ENCODE data around the gene GDNF.

The GDNF gene, protein sequence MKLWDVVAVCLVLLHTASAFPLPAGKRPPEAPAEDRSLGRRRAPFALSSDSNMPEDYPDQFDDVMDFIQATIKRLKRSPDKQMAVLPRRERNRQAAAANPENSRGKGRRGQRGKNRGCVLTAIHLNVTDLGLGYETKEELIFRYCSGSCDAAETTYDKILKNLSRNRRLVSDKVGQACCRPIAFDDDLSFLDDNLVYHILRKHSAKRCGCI

GRCh38 chr5:37839407-37840052, at the start of gene GDNF:
Gene GDNF (minus strand): TSS chr5:37840041. CDS start chr5:37834796, 5,245 bp downstream.
- TF ChIP-seq EZH2 (IDR thresholded peaks at IDR 0.05; ENCODE audit: borderline replicate concordance, low read length) = no peak
- TF ChIP-seq, protein P1, sequence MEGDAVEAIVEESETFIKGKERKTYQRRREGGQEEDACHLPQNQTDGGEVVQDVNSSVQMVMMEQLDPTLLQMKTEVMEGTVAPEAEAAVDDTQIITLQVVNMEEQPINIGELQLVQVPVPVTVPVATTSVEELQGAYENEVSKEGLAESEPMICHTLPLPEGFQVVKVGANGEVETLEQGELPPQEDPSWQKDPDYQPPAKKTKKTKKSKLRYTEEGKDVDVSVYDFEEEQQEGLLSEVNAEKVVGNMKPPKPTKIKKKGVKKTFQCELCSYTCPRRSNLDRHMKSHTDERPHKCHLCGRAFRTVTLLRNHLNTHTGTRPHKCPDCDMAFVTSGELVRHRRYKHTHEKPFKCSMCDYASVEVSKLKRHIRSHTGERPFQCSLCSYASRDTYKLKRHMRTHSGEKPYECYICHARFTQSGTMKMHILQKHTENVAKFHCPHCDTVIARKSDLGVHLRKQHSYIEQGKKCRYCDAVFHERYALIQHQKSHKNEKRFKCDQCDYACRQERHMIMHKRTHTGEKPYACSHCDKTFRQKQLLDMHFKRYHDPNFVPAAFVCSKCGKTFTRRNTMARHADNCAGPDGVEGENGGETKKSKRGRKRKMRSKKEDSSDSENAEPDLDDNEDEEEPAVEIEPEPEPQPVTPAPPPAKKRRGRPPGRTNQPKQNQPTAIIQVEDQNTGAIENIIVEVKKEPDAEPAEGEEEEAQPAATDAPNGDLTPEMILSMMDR (IDR thresholded peaks at IDR 0.05; ENCODE audit: low read length) = no peak
- Histone ChIP-seq H3K79me2 (ENCODE audit: insufficient read depth, low read length) (no peaks in the 10 kb centered on the region), H3K9me3 (ENCODE audit: low read length) (no peaks in the 10 kb centered on the region), H3K9me2 (ENCODE audit: low read depth, low read length) (no peaks in the 10 kb centered on the region), H3F3A (ENCODE audit: insufficient read depth, low read length) (no peaks in the 10 kb centered on the region), H3K9ac (ENCODE audit: low read length) (no peak within 1 kb of the TSS), H4K20me1 (ENCODE audit: insufficient read depth, low read length) (no peaks in the 10 kb centered on the region), H2AFZ (ENCODE audit: low read length) (no peak within 1 kb of the TSS), H3K36me3 (ENCODE audit: insufficient read depth, low read length) (no peaks in the 10 kb centered on the region), H3K27me3 (ENCODE audit: insufficient read depth, low read length) (no peaks in the 10 kb centered on the region), H3K4me3 (ENCODE audit: low read depth, low read length, poor library complexity, severe bottlenecking) (no peak within 1 kb of the TSS), H3K4me1 (ENCODE audit: insufficient read depth, low read length, severe bottlenecking) (no peaks in the 10 kb centered on the region), H3K4me2 (ENCODE audit: low read length) (no peak within 1 kb of the TSS), H3K27ac (ENCODE audit: low read depth, low read length, poor library complexity, severe bottlenecking) (no peak within 1 kb of the TSS)

- no peak for TF ChIP-seq EZH2 (IDR thresholded peaks at IDR 0.05; ENCODE audit: borderline replicate concordance, low read length)
- TF ChIP-seq, protein P1 (IDR thresholded peaks at IDR 0.05; ENCODE audit: low read length) = no peak
- Histone ChIP-seq H3F3A (ENCODE audit: insufficient read depth, low read length) (no peaks in the 10 kb centered on the region), H2AFZ (ENCODE audit: low read length) (no peak overlapping the region), H3K4me3 (ENCODE audit: low read depth, low read length, poor library complexity, severe bottlenecking) (no peak overlapping the region), H3K9ac (ENCODE audit: low read length) (no peak overlapping the region), H3K4me2 (ENCODE audit: low read length) (no peak overlapping the region), H3K79me2 (ENCODE audit: insufficient read depth, low read length) (no peaks in the 10 kb centered on the region), H3K9me3 (ENCODE audit: low read length) (no peaks in the 10 kb centered on the region), H3K9me2 (ENCODE audit: low read depth, low read length) (no peaks in the 10 kb centered on the region), H4K20me1 (ENCODE audit: insufficient read depth, low read length) (no peaks in the 10 kb centered on the region), H3K36me3 (ENCODE audit: insufficient read depth, low read length) (no peaks in the 10 kb centered on the region), H3K27me3 (ENCODE audit: insufficient read depth, low read length) (0 out of 2 replicates have a peak, but pooled peaks cover 4% of the 10 kb centered on the region), H3K27ac (ENCODE audit: low read depth, low read length, poor library complexity, severe bottlenecking) (no peak overlapping the region), H3K4me1 (ENCODE audit: insufficient read depth, low read length, severe bottlenecking) (no peaks in the 10 kb centered on the region)
Observed at GRCh38 chr5:37888476-37888875, 48.6 kb upstream of the GDNF start.

DNA sequence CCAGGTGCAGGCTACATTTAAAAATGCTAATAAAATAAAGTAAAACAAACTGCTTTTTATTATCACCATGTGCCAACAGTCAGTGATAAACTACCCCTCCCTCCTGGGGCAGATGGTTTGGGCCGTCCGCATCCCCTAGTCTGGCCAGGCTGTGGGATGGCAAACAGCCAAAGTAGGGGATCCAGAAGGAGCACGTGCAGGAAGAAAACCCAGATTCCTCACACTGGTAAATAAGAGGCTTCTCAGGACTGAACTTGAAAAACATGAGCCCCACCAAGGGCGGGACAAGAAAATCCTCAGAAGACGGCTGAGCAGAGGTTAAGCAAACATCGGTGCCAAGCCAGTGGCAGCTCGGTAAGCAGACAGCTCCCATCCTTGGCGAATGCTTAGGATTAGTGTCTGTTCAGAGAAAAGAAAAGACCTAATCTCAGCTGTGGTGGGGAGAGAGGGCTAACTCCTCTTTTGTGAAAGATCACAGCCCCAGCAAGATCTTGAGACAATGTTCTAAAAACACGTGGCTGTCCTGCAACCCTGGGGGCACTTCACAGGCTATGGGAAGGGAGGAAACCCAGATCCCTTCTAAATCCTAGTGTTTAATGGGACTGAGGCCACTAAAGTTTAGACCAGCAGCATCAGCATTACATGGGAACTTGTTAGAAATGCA, 46.5 kb upstream of the GDNF start:
- H3K4me3 ChIP-seq (ENCODE audit: low read depth, low read length, poor library complexity, severe bottlenecking) = no peak overlapping the region
- no peaks in the 10 kb centered on the region for H3K9me3 ChIP-seq (ENCODE audit: low read length)
- H3K79me2 ChIP-seq (ENCODE audit: insufficient read depth, low read length) = no peaks in the 10 kb centered on the region
- TF ChIP-seq, protein P1 (IDR thresholded peaks at IDR 0.05; ENCODE audit: low read length) = no peak
- TF ChIP-seq EZH2 (IDR thresholded peaks at IDR 0.05; ENCODE audit: borderline replicate concordance, low read length) = no peak
- no peaks in the 10 kb centered on the region for H4K20me1 ChIP-seq (ENCODE audit: insufficient read depth, low read length)
- H3K4me2 ChIP-seq (ENCODE audit: low read length) = no peak overlapping the region
- no peaks in the 10 kb centered on the region for H3K36me3 ChIP-seq (ENCODE audit: insufficient read depth, low read length)
- H3K27ac ChIP-seq (ENCODE audit: low read depth, low read length, poor library complexity, severe bottlenecking) = no peak overlapping the region
- no peaks in the 10 kb centered on the region for H3F3A ChIP-seq (ENCODE audit: insufficient read depth, low read length)
- no peaks in the 10 kb centered on the region for H3K4me1 ChIP-seq (ENCODE audit: insufficient read depth, low read length, severe bottlenecking)
- H3K27me3 ChIP-seq (ENCODE audit: insufficient read depth, low read length) = no peaks in the 10 kb centered on the region
- no peaks in the 10 kb centered on the region for H3K9me2 ChIP-seq (ENCODE audit: low read depth, low read length)
- H2AFZ ChIP-seq (ENCODE audit: low read length) = no peak overlapping the region
- no peak overlapping the region for H3K9ac ChIP-seq (ENCODE audit: low read length)
